GM19035 (cell line): ENCODE data around the gene RIMS1.

Experiments used
- ATAC-seq: cut with Tn5 transposase; IDR thresholded peaks from one replicate; pipeline ENCODE4 v1.9.1; 2021; ENCODE audit not compliant: unreplicated experiment

The RIMS1 gene

DNA sequence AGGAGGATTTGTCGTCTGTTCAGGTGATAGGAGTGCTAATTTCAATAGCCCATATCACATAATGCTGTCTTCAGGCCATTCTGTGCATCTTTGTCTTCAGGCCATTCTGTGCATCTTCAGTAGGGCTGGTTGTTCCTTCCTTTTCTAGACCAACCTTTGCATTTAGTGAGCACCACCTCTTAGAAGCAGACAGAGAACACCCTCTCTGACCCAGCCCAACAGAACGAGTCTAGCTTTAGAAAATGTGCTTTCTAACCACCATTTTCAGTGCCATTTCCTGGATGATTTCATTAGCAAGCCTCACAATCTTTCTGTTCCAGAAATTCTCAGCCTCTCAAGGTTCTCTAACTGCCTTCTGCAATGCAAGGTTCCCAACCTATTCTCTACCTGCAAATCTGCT is 520.2 kb downstream of the RIMS1 start:
- peak; percentile 67 for ATAC-seq

DNA sequence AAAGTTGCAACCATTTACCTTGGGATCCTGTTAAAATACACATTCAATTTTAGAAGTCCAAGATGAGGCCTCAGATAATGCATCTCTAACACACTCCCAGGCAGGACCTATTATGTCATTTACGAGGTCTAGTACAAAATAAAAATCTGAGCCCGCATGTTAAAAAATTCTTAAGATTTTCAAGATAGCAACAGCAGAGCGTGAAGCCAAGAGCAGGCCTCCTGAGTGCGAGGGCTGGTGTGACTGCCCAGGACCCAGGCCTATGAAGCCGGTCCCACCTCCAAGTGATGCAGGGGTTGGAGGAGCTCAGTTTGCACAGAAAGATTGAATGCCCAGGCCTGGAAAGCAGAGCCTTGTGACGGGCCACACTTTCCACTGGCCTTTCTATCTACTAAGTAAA is 524.4 kb downstream of the RIMS1 start:
- no peak for ATAC-seq

DNA sequence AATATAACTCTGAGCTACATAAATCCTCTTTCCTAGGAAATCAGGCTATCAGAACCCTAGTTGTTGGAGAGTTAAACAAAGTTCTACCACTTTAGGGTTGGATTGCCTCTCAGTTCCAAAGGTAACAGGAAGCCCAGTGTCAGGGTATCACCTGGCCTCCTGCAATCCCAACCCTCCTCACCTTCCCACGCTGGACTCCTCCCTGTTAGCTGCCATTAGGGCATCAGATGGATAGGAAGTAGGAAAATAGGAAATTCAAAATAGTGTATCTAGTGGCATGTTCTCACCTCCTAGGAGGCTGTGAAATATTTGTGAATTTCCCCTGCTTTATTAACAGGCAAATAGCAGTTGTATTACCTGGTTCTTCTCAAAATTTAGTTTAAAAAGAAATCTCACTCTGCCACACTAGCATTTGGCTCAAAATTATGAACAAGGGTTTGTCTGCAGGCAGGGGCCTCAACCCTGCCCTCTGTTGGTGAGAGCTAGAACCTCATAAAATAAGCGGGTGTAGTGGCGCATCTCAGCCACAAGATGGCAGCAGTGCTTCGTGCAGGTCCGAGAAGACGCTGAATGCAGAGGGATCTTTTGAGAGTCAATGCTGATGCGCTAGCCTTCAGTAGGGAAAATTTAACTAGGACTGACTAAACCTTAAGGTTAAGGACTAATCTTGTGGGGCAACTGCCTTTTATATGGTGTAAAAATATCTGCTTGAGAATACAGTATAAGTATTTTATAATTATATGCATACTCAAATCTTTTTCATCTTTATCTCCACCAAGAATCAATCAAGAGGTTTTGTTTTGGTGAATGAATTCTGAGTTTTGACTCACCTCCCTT is 525.7 kb downstream of the RIMS1 start:
- peak; percentile 85 for ATAC-seq

DNA sequence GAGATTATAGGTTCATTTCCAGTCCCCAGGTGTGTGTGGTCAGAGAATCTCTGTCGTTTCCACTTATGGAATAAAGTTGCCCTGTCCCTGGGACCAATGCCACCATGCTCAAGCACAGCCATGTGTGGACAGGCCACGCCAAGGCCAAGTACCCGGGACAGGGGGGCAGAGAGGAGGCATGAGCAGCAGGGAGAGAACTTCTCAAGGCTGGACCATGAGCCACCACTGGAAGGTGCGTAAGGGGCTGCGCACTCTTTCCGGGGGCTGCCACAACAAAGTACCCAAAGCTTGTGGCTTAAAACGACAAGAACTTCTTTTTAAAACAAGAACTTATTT is 526.3 kb downstream of the RIMS1 start:
- ATAC-seq: no peak

DNA sequence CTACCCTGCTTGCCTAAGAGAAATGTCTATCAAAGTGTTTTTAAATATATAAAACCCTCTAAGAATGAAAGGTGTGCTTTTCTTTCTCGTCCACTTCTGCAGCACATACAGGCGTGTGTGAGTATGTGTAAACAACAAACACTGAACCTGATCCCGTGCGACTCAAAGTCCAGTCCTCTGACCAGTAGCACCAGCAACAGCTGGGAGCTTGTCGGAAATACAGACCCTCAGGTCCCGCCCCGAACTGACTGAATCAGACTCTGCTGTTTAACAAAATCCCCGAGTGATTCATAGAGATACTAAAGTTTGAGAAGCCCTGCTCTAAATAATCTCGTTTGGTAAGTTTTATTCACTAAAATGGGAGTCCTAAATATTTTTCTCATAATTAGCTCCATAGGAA is 527.5 kb downstream of the RIMS1 start:
- no peak for ATAC-seq

DNA sequence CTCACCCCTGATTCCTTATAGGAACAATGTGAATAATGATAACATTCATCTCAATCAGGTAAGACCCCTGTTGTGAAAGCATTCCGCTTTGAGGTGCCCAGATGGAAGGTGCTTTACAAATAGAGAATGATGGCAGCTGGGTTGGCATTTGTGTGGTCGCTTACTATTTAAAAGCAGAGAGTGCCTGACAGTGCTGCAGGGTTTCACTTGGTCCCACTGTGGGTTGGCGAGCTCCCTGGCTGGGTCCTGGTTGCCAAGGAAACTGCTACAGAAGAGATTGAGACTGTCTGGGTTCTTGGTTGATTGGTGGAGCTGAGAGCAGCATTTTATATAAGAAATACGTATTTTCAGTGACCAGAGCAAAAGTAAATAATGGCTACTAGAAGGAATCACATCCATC is 528.3 kb downstream of the RIMS1 start:
- no peak for ATAC-seq

DNA sequence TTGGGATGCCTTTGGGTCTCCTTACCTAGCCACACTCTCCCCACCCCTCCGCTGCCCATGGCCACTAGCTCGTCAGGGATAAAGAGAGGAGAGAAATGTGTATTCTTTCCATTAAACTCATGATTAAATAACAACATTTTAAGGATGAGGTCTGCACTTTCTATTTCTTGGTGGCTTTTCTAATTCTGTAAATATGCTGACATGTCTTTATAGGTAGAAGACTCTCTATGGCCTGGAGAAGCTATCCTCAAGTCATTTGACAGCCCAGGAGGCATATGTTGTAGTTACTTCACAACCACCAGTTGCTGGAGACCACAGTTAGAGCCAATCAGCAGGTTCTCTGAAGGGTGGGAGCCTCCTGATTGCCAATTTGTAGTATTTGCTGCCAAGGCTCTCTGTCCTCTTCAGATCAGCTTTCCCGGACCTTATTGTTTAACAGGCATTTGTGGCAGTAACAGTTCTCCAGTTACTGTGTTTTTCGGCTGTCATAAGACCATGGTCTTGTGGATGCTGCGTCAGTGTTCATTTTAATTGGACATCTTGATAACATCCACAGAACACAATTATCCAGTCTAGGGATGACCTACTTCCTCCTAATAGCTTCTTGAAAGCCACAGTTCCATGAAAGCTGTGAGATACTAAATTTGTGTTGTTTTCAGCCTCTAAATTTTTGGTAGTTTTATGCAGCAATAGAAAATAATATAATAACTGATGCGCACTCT is 530.6 kb downstream of the RIMS1 start:
- no peak for ATAC-seq

DNA sequence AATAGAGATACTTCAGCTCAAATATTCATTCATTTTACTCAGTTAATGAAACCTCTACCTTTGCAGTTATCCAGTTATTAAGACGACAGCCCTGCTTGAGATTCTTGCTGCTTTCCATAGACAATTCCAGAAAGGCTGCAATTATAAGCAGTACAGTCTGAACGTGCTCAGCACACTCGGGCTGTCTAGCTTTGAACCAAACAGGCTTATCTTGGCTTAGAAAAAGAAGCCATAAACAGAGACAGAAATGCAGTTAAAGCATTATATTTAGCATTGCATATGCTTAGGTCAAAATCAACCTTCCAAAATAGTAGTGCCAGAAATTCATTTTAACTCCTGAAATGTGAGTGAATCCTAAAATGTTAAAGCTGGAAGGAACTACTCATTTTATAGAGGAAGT is 531.4 kb downstream of the RIMS1 start:
- ATAC-seq: no peak

DNA sequence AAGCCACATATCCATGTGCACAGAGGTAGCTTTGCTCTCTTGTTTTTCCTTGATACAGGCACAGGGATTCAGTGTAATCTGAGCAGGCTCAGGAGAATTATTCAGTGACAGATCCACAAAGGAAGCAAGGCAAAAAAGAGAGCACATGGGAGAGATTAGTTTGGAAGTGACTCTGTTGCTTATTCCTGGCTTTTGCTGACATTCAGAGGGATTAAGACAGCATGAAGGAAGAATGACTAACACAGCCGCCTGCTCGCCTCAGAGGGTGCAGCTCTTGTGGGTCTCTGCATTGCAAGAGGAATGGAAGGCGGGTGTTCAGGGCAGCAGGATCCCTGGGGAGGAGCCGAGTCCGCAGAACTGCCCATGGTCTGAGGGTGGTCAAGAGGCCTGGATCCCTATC is 532.1 kb downstream of the RIMS1 start:
- no peak for ATAC-seq

DNA sequence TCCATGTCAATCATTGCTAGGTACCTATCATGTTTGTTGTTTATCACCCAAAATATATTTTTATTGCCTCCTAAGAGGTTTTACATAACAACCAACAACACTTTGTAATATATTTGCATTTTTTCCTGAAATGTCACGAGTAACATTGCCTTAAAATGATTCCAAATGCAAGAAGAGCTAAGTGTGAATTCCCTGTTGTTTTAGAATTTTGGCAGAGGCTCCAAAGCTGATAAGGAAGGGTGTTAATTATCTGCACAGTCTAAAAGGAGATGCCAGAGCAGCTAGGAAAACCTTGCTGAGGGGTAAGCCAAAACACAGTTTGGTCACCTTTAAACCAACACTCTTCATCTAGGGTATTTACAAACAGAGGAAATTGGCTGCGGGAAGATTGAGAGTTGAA is 533.6 kb downstream of the RIMS1 start:
- ATAC-seq: no peak

DNA sequence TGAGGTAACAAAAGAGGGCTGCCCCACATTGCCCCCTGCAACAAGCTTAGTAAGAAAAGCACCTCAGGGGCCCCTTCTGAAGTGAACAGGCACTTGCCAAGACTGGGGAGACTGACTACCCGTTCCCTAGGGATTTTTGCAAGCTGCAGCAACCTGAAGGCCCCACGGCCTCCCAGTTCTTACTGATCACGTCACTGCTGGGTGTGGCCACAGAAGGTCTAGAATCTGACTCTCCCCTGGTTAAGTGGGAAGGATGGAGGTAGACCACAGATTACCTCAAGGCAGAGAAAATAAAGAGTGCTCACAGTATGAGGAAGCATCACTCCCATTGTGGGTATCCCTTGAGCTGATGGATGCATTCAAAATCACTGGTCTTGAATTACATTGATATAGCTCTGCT is 534.1 kb downstream of the RIMS1 start:
- ATAC-seq: no peak

DNA sequence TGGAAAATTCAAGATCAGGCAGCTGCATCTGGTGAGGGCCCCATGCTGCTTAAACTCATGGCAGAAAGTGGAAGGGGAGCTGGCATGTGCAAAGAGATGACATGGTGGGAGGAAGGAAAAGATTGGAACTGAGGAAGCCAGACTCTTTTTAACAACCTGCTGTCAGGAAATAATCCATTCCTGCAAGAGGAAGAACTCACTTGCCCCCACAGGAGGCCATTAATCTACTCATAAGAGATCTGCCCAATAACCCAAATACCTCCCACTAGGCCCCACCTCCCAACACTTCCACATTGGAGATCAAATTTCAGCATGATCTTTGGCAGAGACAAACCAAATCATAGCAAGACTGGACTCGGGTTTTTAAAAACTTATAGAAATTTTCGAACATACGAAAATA is 535.0 kb downstream of the RIMS1 start:
- no peak for ATAC-seq

DNA sequence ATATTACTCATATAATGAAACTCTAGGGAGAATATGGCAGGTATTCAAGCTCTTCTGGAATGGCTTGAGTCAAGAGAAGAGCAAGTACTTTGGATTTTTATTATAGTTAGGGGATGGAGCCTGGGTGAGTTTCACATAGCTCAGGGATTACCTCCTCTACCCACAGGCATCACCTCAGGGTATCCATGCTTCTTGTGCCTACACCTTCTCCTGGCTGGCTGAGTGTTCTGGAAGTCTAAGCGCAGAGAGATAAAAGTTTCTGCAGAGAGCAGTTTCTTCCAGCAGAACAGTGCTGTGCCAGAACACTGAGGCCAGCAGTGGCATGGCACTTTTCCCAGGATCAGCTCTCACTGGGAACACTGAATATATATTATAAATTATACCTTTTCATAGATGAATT is 535.8 kb downstream of the RIMS1 start:
- ATAC-seq: no peak

DNA sequence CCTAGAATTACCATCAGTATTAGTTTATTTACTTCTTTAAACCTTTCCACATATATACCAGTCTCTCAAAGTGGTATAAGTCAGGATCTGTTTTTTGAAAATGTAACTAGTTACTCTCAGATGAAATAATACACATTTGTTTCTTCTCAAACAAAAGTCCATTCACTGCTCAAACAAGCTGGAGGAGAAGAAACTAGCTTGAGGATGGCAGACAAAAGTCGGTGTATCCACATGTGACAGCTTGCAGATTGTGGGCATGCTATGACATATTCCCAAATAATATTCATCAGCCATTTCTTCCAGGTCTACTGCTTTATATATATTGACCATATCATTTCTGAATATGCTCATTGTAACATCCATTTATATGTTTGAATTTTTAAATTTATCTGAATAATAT is 538.1 kb downstream of the RIMS1 start:
- no peak for ATAC-seq

DNA sequence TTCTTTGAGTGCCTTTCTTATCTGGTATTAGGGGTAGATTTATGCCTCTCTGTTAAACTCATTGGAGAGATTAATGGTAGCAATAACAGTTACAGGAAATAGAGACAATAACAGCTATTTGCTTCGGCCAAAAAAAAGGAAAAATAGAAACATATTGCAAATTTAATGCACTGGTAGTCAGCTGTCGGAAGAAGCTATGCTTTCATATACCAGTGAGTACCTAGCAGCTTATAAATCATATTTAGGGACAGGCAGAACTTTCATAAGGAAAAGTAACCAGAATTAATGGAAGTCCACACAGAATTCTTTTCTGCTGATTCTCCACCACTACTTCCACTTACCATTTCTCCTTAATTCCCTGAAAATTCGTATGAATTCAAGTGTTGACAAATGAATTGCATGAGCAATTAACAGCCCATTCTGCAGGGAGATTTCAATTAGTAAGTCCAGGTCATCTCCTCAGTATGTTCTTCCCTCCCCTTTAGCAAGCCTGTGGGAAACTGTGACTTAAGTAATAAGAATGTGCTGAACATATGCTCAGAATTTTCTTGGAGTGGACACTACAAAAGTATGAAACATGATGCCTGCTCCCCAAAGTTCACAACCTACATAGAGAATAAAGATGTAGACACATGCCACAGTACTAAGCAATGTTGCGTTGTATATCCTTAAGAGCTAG is 538.8 kb downstream of the RIMS1 start:
- ATAC-seq: no peak

DNA sequence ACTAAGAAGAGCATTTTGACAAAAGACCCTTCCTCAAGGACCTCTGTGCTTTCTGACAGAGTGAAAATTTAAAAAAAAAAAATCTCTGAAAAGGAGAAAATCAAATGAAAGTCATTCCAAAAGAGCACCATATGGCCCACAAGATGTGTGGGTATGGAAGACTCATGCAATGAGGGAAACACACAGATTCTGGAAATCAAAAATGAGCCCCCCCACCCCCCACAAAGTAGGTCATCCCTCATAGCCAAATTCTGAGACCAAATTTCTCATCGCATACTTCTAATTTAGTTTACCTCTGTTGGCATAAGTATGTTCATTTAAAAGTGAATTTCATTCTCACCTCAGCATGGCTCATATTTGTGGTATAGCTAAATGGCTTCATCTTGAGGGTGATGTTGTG is 554.3 kb downstream of the RIMS1 start:
- no peak for ATAC-seq

DNA sequence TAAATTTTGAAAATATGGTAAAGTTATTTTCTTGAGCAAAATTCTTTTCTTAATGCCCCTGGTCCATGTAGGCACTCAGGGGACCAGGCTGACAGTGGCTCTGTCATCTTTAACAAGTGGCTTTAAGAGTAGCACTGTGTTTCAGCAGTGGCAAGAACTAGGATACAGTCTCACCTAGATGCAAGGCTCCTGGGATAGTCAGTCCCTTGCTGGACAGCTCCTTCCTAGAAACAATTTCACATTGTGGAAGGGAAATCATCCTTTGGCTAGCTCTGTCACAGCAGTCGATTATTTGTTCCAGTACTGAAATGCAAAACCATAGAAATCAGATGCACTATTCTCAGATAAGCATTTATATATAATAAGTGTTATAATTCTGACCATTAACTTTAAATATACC is 560.1 kb downstream of the RIMS1 start:
- no peak for ATAC-seq
